ENCODE data around the gene EBP. TPM values are rescaled to one million over a fixed set of nuclear protein-coding genes. Genes with fewer than 3 reads are reported as not detected.

The EBP gene
- total and polyA plus RNA-seq, 2 donors (not counting 3 experiments of a cell fraction or from before 2014, with no cell fraction given): 102 to 183 TPM

DNA sequence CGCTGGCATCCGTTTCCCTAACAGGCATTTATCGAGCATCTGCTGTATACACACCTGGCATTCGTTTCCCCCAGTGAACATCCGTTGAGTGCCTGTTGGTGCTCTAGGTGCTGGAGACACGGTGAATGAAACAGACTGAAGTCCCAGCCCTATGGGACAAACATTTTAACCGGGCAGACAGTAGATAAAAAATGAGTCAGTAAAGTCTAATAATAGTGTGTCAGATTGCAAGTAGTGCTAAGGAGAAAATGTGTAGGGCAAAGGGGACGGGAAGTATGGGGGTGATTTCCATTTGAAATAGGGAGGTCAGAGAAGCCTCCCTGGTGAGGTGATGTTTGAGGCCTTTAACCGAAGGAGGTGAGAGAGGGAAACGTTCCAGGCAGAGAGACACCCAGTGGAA is 5.3 kb upstream of the EBP start:
- Histone ChIP-seq H3K79me2 (ENCODE audit: control insufficient read depth, insufficient read depth, low read length) (no peaks in the 10 kb centered on the region), H3K9me1 (replicated peaks; ENCODE audit: control insufficient read depth, extremely low read depth, insufficient read depth, low read length) (no peaks in the 10 kb centered on the region), H3K27me3 (ENCODE audit: control insufficient read depth in 2 of 2, insufficient read depth in 2 of 2, low read length in 2 of 2) (no peaks in the 10 kb centered on the region), H3K9ac (replicated peaks; ENCODE audit: extremely low read depth, insufficient read depth, low read length) (no peak overlapping the region), H3K9me3 (replicated peaks; ENCODE audit: control insufficient read depth, insufficient read depth, low read length) (no peaks in the 10 kb centered on the region), H3K4me3 (replicated peaks in 1 of 3; ENCODE audit: insufficient read depth in 1 of 3, low read depth in 1 of 3, low read length in 3 of 3) (no peak overlapping the region), H2AFZ (ENCODE audit: low read depth, low read length) (no peak overlapping the region), H3K36me3 (ENCODE audit: control insufficient read depth in 2 of 2, extremely low read depth in 1 of 2, insufficient read depth in 2 of 2, low read length in 2 of 2) (peaks cover 0 to 5% of the 10 kb centered on the region in 2 experiments), H3K4me1 (ENCODE audit: control insufficient read depth, extremely low read depth, insufficient read depth, low read length) (peaks cover 2% of the 10 kb centered on the region), H3K4me2 (ENCODE audit: insufficient read depth, low read length) (no peak overlapping the region), H3K27ac (ENCODE audit: insufficient read depth, low read depth, low read length) (no peak overlapping the region), H4K20me1 (replicated peaks; ENCODE audit: control insufficient read depth, extremely low read depth, insufficient read depth, low read length) (no peaks in the 10 kb centered on the region)
- no peak for FAIRE-seq
- DNase-seq (ENCODE audit: low read depth, low spot score): no peak
- dilution Hi-C loops (cut with MboI; ENCODE audit: extremely low pct_ligation_motif_present, low sequenced_read_pairs) (no loop called here), intact Hi-C loops (cut with micrococcal nuclease) (no loop called here)
- POLR2A ChIA-PET: no interaction called here
- CTCF ChIA-PET: no interaction called here
- TF ChIP-seq FOS (IDR thresholded peaks at IDR 0.05; ENCODE audit: borderline replicate concordance, insufficient read depth, low read length) (no peak), POLR2A (IDR thresholded peaks at IDR 0.05; ENCODE audit: low read depth, low read length) (no peak), EZH2 (IDR thresholded peaks at IDR 0.05; ENCODE audit: borderline replicate concordance, low read depth, low read length, severe bottlenecking) (no peak), POLR2AphosphoS5 (IDR thresholded peaks at IDR 0.05; ENCODE audit: insufficient read depth, low read depth, low read length) (no peak), GATA2 (IDR thresholded peaks at IDR 0.05; ENCODE audit: insufficient read depth, insufficient read length, low read depth, low read length) (no peak), JUN (IDR thresholded peaks at IDR 0.05; ENCODE audit: borderline replicate concordance, insufficient read depth, insufficient read length, low read depth) (no peak), CTCF (IDR thresholded peaks at IDR 0.05; ENCODE audit: extremely low read depth in 1 of 2, insufficient read depth in 1 of 2, low read depth in 1 of 2, low read length in 2 of 2) (no peak)
- TF ChIP-seq, protein P1, sequence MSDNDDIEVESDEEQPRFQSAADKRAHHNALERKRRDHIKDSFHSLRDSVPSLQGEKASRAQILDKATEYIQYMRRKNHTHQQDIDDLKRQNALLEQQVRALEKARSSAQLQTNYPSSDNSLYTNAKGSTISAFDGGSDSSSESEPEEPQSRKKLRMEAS (IDR thresholded peaks at IDR 0.05; ENCODE audit: insufficient read depth, insufficient read length): no peak
- no TSS peak for BruUV-seq (replicated peaks)
